PFSK-1 (cell line): ENCODE results near the gene CDK10.
A peak's percentile ranks its signal among the peaks of the same experiment; 100 is the strongest.

Source experiments
- FOXP2 ChIP-seq: optimal IDR thresholded peaks from 2 replicates; pipeline ENCODE3; 2011; ENCODE audit warnings: borderline replicate concordance, control low read depth, inconsistent platforms; ENCODE audit not compliant: insufficient read depth; ENCODE audit errors: extremely low read length, extremely low read depth
- POLR2AphosphoS5 ChIP-seq: IDR thresholded peaks from 2 replicates; pipeline ENCODE4 v1.6.1; 2012; ENCODE audit warnings: low read depth, mild to moderate bottlenecking, control low read depth, low read length, moderate library complexity
- SIN3A ChIP-seq: IDR thresholded peaks from 2 replicates; pipeline ENCODE4 v1.6.1; 2012; ENCODE audit warnings: mild to moderate bottlenecking, low read length, moderate library complexity, borderline replicate concordance; ENCODE audit not compliant: insufficient read depth
- TAF1 ChIP-seq: IDR thresholded peaks from 2 replicates; pipeline ENCODE4 v1.6.1; 2012; ENCODE audit warnings: low read length, control low read depth, borderline replicate concordance; ENCODE audit not compliant: insufficient read depth
- TF ChIP-seq, protein P1 (sequence below), 2 experiments: IDR thresholded peaks; 2 replicates each; pipeline versions ENCODE4 v1.6.1 to v1.8.0; 2011 to 2012; ENCODE audit warnings: low read depth in 2 of 2, low read length in 2 of 2, control low read depth in 1 of 2, inconsistent platforms in 1 of 2, mild to moderate bottlenecking in 1 of 2, moderate library complexity in 1 of 2; ENCODE audit not compliant: insufficient read depth in 1 of 2

Gene CDK10

DNA sequence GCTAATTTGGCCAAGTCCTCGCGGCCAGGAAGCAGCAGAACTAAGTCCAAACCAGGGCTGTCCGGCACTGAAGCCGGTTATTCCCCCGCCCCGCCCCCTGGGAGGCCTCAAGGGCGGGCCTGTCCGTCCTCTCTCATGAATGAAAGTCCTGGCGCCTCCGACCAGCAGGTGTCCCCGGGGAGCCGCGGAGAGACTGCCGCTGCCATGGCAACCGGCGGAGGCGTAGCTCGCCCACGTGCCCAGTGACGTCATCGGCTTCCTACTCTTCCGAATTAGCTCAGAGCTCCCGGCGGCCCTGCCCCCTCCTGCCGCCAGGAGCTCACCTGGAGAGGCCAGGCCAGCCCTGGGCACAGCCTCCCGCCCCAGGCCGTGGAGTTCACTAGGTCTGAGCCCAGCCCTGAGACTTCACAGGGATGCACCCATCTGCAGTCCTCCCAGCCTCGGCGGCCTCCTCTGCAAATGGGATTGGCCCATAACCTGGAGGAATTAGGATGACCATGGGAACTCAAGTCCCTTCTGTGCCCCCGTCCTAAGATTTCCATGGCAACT lies 13.7 kb downstream of the CDK10 start:
- TF ChIP-seq POLR2AphosphoS5 (peak; percentile 87), TAF1 (0 out of 2 replicates have a peak, but pooled peaks have one; percentile 58), SIN3A (peak; percentile 83; the same call in 1 of the 2 replicates), FOXP2 (no peak)
- TF ChIP-seq, protein P1, sequence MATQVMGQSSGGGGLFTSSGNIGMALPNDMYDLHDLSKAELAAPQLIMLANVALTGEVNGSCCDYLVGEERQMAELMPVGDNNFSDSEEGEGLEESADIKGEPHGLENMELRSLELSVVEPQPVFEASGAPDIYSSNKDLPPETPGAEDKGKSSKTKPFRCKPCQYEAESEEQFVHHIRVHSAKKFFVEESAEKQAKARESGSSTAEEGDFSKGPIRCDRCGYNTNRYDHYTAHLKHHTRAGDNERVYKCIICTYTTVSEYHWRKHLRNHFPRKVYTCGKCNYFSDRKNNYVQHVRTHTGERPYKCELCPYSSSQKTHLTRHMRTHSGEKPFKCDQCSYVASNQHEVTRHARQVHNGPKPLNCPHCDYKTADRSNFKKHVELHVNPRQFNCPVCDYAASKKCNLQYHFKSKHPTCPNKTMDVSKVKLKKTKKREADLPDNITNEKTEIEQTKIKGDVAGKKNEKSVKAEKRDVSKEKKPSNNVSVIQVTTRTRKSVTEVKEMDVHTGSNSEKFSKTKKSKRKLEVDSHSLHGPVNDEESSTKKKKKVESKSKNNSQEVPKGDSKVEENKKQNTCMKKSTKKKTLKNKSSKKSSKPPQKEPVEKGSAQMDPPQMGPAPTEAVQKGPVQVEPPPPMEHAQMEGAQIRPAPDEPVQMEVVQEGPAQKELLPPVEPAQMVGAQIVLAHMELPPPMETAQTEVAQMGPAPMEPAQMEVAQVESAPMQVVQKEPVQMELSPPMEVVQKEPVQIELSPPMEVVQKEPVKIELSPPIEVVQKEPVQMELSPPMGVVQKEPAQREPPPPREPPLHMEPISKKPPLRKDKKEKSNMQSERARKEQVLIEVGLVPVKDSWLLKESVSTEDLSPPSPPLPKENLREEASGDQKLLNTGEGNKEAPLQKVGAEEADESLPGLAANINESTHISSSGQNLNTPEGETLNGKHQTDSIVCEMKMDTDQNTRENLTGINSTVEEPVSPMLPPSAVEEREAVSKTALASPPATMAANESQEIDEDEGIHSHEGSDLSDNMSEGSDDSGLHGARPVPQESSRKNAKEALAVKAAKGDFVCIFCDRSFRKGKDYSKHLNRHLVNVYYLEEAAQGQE (IDR thresholded peaks at IDR 0.05; ENCODE audit: insufficient read depth in 1 of 2, low read depth in 2 of 2, low read length in 2 of 2): no peak

DNA sequence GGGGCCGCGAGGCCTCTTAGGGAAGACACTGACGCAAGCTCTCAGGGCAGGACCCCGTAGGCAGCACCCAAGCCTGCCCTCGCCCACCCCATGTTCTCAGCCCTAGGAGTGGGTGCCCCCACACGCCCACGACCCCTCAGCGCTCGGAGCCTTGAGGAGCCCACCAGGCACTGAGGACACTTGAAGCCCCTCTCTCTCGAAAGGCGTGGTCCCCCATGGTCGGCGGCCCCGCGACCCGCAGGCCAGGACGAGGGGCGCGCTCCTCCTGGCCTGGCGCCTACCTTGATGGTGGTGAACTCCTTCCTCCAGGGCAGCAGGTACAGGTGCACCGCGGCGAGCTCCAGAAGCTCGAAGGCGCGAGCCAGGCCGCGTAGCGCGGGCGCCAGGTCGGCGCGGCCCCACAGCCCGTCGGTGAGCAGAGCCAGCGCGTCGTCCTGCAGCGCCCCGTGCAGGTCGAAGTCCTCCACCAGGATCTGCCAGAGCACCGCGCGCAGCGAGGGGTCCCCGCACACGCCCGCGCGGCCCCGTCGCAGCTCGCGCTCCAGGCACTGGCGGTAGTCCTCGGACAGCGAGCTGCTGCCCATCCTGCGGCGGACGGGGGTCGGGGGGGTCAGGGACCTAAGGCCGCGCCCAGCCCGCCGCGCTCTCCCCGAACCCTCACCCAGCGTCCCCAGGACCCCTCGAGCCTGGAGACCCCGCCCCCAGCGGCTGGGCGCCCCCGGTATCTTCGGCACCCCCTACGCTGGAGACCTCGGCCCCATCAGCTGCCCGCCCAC lies 14.3 kb downstream of the CDK10 start:
- no peak for TF ChIP-seq TAF1

DNA sequence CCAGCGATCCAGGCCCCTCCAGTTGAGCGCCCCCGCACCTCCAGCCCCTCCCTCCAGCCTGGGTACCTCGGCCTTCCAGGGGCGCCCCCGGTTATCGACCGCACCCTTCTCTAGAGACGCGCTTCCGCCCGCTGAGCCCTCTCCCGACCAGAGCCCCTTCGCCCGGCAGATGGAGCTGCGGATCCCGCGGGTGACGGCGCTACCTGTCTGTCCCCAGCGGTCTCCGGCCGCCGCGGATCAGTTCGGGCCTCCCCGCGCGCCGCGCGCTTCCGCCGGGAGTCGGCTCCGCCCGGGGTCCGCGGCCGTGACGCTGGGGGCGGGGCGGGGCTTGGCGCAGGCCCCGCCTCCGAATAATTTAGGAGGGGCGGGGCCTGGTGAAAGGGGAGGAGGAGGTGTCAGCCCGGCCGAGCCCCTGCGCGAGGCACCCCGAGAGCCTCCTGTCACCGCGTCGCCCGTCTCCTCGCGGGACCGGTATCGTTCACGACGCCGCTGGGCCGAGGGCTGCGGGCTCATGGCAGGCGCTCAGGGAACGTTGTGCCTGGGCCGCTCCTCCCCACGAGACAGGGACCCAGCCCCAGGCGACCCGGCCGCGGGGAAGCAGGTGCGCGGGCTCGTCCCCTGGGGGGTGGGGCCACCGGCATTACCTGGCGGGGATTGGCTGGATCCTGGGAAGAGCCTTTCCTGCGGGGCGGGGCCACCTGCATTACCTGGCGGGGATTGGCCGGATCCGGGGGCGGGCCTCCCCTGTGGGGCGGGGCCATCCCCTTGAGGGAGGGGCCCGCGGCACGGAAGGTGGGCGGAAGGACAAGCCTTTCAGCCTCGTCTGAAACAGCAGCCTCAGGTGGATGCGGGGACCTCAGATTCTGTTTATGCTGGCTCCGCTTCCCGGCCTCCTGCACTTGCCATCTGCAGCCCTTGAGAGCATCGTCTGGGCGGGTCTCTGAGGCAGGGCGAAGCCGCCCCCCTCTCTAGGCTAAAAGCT lies 15.2 kb downstream of the CDK10 start, which contains the start of gene SPATA2L:
Gene SPATA2L, minus strand, starts transcription at position 281 of the 982 bp plus-strand sequence. CDS start 473 bp downstream, outside the sequence.
- TF ChIP-seq POLR2AphosphoS5: 0 out of 2 replicates have a peak, but pooled peaks have one; percentile 30
- 0 out of 2 replicates have a peak, but pooled peaks have one; percentile 56 for TF ChIP-seq SIN3A
- 0 out of 2 replicates have a peak, but pooled peaks have one; percentile 45 for TF ChIP-seq TAF1
- TF ChIP-seq, protein P1 (IDR thresholded peaks at IDR 0.05; ENCODE audit: insufficient read depth in 1 of 2, low read depth in 2 of 2, low read length in 2 of 2): no peak
- TF ChIP-seq FOXP2: no peak

DNA sequence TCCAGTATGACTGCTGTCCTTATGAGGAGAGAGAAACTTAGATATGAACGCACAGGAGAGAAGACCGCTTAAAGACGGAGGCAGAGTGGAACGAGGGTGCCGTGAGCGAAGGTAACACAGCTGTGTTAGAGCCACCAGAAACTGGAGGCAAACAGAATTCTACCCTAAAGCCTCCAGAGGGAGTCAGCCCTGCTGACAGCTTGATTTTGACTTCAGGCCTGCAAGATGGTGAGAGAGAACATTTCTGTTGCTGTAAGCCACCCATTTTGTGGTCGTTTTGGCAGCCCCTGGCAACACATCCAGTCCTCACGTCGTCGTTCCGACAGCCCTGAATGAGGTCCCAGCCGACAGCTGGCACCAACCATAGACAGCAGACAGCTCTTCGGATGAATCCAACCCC lies 17.8 kb downstream of the CDK10 start:
- TF ChIP-seq POLR2AphosphoS5: no peak

DNA sequence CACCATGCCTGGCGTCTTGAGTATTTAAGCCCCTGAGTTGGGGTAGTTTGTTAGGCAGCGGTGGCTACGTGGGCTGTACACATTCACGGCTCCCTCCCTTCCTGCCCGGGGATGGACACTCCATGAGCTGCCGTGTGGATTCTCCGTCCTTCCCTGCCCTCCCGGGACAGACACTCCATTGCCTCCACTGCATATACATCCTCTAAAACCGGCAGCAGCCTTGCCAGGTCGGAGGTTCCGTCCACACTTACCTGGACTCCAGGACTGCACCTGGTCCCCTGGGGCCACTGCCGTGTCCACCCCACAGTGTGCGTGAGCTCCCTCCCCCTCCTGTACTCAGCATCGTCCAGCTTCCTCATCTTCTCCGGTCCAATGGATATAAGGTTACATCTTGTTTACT lies 18.5 kb downstream of the CDK10 start:
- TF ChIP-seq POLR2AphosphoS5 (no peak), SIN3A (no peak), TAF1 (no peak), FOXP2 (no peak)
- TF ChIP-seq, protein P1 (IDR thresholded peaks at IDR 0.05; ENCODE audit: insufficient read depth in 1 of 2, low read depth in 2 of 2, low read length in 2 of 2): no peak
